RWPE1 (cell line): Measurements from ENCODE around the gene SDS.

ENCODE experiments used
- CTCF ChIA-PET: fragments of 350-600 bp; sonication (Branson Sonifier 250); formaldehyde crosslinking; extraction: SDS; loops from one replicate; lab custom pipeline; 2021; lab: Yijun Ruan, JAX
- POLR2A ChIA-PET: fragments of 400-600 bp; formaldehyde crosslinking; extraction: SDS; loops from one replicate; lab custom pipeline; 2020; ENCODE audit warnings: antibody characterized with exemption; ENCODE audit not compliant: low non-redundant PET; lab: Yijun Ruan, JAX
- DNase-seq: peaks from one replicate; pipeline ENCODE4 v3.0.0; 2012; ENCODE audit warnings: low spot score
- H3K27ac ChIP-seq: fragments of 450-650 bp; 2 replicates; pipeline ENCODE4 v1.5.1; 2017
- CTCF ChIP-seq: fragments of 450-650 bp; conservative IDR thresholded peaks from 2 replicates; pipeline ENCODE4 v1.5.1; 2017; ENCODE audit warnings: low read depth, mild to moderate bottlenecking

Gene SDS

GRCh38 chr12:113373969-113374368 lies 29.7 kb downstream of the SDS start:
- H3K27ac ChIP-seq = no peak overlapping the region
- CTCF ChIA-PET = no interaction called here
- POLR2A ChIA-PET = no interaction called here
- DNase-seq = no peak
- no peak for TF ChIP-seq CTCF

- CTCF ChIA-PET = no interaction called here
- no peak for DNase-seq
- POLR2A ChIA-PET = no interaction called here
- no peak overlapping the region for H3K27ac ChIP-seq
- no peak for TF ChIP-seq CTCF
These were observed 30.2 kb downstream of the SDS start for GRCh38 chr12:113373440-113373839.

GRCh38 chr12:113372371-113372770 lies 31.3 kb downstream of the SDS start:
- TF ChIP-seq CTCF = no peak
- CTCF ChIA-PET = interaction anchor here (0.5 kb wide), 1 partner anchor 93 kb away, joined by 3 read pairs; no protein-coding TSS in a partner anchor
- POLR2A ChIA-PET = no interaction called here

DNA sequence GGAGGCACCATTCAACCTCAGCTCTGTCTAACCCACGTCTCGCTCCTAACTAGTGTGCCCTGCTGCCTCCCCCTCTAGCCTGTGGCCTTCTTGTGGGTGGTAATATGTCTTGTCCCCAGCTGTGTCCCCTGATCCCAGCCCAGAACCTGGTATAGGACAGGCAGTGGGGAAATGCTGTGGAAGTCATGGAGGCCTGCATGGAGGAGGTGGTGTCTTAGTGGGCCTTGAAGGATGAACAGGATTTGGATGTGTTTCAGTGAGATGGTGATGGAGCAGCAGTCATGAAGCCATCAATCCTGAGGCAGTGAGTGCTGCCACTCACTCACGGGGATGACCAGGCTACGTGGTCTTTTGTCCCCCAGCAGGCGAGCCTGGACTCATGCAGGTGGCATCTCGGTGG lies 31.9 kb downstream of the SDS start:
- no peak overlapping the region for H3K27ac ChIP-seq
- DNase-seq = no peak
- TF ChIP-seq CTCF = no peak
- POLR2A ChIA-PET = no interaction called here
- CTCF ChIA-PET = no interaction called here

More at GRCh38 chr12:113372371-113372770, 31.3 kb downstream of the SDS start:
- DNase-seq = no peak
- no peak overlapping the region for H3K27ac ChIP-seq

GRCh38 chr12:113370923-113371682 lies 32.6 kb downstream of the SDS start:
- no peak for TF ChIP-seq CTCF
- POLR2A ChIA-PET = no interaction called here
- DNase-seq = no peak
- CTCF ChIA-PET = no interaction called here
- H3K27ac ChIP-seq = no peak overlapping the region

DNA sequence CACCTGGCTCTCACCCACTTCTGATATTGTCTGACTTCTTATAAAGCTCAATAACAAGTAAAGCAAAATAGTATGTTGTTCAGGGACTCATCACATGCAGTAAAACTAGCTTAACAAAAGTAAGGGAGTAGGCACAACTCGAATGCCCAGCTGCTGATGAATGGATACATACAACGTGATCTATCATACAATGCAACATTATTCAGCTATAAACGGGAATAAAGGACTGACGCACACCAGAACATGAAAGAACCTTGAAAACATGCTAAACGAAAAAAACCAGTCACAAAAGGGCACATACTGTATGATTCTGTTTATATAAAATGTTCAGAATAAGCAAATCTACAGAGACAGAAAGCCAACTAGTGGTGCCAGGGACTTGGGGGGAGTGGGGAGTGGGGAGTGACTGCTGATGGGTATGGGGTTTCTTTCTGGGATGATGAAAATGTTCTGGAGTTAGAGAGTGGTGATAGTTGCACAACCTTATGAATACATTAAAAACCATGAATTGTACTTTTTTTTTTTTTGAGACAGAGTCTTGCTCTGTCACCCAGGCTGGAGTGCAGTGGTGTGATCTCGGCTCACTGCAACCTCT lies 34.2 kb downstream of the SDS start:
- CTCF ChIA-PET = interaction anchor here (1.0 kb wide), 1 partner anchor 58 kb away, joined by 4 read pairs; no protein-coding TSS in a partner anchor
- TF ChIP-seq CTCF = no peak
- POLR2A ChIA-PET = no interaction called here
- H3K27ac ChIP-seq = no peak overlapping the region
- DNase-seq = no peak
